ENCODE results near the gene AFG3L2. TPM values are rescaled to one million over a fixed set of nuclear protein-coding genes. Genes with fewer than 3 reads are reported as not detected.
A peak's percentile ranks its signal among the peaks of the same experiment; 100 is the strongest.
"Not testable (repeated sequence)": the region's sequence is repeated elsewhere in the genome, so short reads cannot be mapped to it uniquely, and the experiment has no call there.

Gene AFG3L2
- total and polyA plus RNA-seq, 2 of the 13 experiments (the other 11 are each of a cell fraction or from before 2014, with no cell fraction given): 28.6 to 86.9 TPM

DNA sequence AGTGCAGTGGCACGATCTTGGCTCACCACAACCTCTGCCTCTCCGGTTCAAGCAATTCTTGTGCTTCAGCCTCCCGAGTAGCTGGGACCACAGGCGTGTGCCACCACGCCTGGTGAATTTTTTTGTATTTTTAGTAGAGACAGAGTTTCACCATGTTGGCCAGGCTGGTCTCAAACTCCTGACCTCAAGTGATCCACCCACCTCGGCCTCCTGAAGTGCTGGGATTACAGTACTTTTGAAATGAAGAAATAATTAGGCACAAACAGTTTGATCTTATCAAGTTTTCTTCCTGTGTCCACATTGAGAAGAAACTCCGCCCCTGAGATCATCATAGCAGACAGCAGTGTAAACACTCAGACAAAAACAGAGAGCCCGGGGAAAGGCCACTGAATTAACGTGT lies 33.7 kb upstream of the AFG3L2 start (continued):
- TF ChIP-seq, protein P1, sequence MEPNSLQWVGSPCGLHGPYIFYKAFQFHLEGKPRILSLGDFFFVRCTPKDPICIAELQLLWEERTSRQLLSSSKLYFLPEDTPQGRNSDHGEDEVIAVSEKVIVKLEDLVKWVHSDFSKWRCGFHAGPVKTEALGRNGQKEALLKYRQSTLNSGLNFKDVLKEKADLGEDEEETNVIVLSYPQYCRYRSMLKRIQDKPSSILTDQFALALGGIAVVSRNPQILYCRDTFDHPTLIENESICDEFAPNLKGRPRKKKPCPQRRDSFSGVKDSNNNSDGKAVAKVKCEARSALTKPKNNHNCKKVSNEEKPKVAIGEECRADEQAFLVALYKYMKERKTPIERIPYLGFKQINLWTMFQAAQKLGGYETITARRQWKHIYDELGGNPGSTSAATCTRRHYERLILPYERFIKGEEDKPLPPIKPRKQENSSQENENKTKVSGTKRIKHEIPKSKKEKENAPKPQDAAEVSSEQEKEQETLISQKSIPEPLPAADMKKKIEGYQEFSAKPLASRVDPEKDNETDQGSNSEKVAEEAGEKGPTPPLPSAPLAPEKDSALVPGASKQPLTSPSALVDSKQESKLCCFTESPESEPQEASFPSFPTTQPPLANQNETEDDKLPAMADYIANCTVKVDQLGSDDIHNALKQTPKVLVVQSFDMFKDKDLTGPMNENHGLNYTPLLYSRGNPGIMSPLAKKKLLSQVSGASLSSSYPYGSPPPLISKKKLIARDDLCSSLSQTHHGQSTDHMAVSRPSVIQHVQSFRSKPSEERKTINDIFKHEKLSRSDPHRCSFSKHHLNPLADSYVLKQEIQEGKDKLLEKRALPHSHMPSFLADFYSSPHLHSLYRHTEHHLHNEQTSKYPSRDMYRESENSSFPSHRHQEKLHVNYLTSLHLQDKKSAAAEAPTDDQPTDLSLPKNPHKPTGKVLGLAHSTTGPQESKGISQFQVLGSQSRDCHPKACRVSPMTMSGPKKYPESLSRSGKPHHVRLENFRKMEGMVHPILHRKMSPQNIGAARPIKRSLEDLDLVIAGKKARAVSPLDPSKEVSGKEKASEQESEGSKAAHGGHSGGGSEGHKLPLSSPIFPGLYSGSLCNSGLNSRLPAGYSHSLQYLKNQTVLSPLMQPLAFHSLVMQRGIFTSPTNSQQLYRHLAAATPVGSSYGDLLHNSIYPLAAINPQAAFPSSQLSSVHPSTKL (CRISPR knock-in tag; IDR thresholded peaks at IDR 0.05): peak; percentile 50; the same call in 1 of the 2 replicates
- TF ChIP-seq BCL6 (CRISPR knock-in tag; IDR thresholded peaks at IDR 0.05) (peak; percentile 18; the same call in 1 of the 2 replicates), RARA (CRISPR knock-in tag; IDR thresholded peaks at IDR 0.05) (0 out of 2 replicates have a peak, but pooled peaks have one; percentile 12), EP300 (IDR thresholded peaks at IDR 0.05; ENCODE audit: low read depth in 2 of 2, low read length in 2 of 2) (peak in 1 of 2 experiments; percentile 23; a peak in 1 of 4 replicates), CREM (IDR thresholded peaks at IDR 0.05) (0 out of 2 replicates have a peak, but pooled peaks have one; percentile 23), NR2F6 (IDR thresholded peaks at IDR 0.05) (0 out of 2 replicates have a peak, but pooled peaks have one; percentile 21), FOXP1 (CRISPR knock-in tag; IDR thresholded peaks at IDR 0.05) (peak; percentile 65), FOXA3 (CRISPR knock-in tag; IDR thresholded peaks at IDR 0.05) (peak; percentile 65; the same call in 1 of the 2 replicates), ZMYM2 (CRISPR knock-in tag; IDR thresholded peaks at IDR 0.05) (peak; percentile 51; the same call in 1 of the 2 replicates), FOXO1 (CRISPR knock-in tag; IDR thresholded peaks at IDR 0.05) (0 out of 2 replicates have a peak, but pooled peaks have one; percentile 24), ZNF460 (CRISPR knock-in tag; IDR thresholded peaks at IDR 0.05; ENCODE audit: borderline replicate concordance) (peak; percentile 73; the same call in 1 of the 2 replicates), SP5 (CRISPR knock-in tag; IDR thresholded peaks at IDR 0.05; ENCODE audit: borderline replicate concordance, low read depth) (peak; percentile 89)
- TF ChIP-seq EP300 (CRISPR knock-in tag; IDR thresholded peaks at IDR 0.05; ENCODE audit: borderline replicate concordance); CREM (CRISPR knock-in tag; IDR thresholded peaks at IDR 0.05); NR2F6 (CRISPR knock-in tag; IDR thresholded peaks at IDR 0.05); FOXP1 (IDR thresholded peaks at IDR 0.05): not testable (repeated sequence)

All from HepG2 (cell line).